GM21390 (cell line): ENCODE results near the gene ZXDC.

Source experiments
- ATAC-seq: cut with Tn5 transposase; IDR thresholded peaks from one replicate; pipeline ENCODE4 v1.9.1; 2021; ENCODE audit not compliant: unreplicated experiment

Gene ZXDC, protein sequence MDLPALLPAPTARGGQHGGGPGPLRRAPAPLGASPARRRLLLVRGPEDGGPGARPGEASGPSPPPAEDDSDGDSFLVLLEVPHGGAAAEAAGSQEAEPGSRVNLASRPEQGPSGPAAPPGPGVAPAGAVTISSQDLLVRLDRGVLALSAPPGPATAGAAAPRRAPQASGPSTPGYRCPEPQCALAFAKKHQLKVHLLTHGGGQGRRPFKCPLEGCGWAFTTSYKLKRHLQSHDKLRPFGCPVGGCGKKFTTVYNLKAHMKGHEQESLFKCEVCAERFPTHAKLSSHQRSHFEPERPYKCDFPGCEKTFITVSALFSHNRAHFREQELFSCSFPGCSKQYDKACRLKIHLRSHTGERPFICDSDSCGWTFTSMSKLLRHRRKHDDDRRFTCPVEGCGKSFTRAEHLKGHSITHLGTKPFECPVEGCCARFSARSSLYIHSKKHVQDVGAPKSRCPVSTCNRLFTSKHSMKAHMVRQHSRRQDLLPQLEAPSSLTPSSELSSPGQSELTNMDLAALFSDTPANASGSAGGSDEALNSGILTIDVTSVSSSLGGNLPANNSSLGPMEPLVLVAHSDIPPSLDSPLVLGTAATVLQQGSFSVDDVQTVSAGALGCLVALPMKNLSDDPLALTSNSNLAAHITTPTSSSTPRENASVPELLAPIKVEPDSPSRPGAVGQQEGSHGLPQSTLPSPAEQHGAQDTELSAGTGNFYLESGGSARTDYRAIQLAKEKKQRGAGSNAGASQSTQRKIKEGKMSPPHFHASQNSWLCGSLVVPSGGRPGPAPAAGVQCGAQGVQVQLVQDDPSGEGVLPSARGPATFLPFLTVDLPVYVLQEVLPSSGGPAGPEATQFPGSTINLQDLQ

DNA sequence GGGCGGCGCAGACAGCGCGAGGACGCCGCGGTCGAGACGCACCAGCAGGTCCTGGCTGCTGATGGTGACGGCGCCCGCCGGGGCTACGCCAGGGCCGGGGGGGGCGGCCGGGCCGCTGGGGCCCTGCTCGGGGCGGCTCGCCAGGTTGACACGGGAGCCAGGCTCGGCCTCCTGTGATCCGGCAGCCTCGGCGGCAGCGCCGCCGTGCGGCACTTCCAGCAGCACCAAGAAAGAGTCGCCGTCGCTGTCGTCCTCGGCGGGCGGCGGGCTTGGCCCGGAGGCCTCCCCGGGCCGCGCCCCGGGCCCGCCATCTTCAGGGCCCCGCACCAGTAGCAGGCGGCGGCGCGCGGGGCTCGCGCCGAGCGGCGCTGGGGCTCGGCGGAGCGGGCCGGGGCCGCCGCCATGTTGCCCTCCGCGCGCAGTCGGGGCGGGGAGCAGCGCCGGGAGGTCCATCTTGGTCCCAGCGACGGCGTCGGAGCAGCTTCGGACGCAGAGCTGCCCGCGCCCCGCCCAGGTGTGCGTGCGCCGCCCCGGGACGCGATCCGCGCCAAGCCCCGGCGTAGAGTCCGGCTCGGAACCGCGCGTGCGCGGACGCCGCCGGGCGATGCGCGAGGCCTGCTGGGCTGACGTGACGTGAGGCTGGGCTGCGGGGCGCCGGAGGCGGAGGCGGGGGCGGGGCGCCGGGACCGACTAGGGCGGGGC is at the start of gene ZXDC:
Gene ZXDC (minus strand): TSS at position 479 of the 702 bp plus-strand sequence. CDS start 26 bp downstream, at position 453.
- peak; percentile 82 for ATAC-seq

DNA sequence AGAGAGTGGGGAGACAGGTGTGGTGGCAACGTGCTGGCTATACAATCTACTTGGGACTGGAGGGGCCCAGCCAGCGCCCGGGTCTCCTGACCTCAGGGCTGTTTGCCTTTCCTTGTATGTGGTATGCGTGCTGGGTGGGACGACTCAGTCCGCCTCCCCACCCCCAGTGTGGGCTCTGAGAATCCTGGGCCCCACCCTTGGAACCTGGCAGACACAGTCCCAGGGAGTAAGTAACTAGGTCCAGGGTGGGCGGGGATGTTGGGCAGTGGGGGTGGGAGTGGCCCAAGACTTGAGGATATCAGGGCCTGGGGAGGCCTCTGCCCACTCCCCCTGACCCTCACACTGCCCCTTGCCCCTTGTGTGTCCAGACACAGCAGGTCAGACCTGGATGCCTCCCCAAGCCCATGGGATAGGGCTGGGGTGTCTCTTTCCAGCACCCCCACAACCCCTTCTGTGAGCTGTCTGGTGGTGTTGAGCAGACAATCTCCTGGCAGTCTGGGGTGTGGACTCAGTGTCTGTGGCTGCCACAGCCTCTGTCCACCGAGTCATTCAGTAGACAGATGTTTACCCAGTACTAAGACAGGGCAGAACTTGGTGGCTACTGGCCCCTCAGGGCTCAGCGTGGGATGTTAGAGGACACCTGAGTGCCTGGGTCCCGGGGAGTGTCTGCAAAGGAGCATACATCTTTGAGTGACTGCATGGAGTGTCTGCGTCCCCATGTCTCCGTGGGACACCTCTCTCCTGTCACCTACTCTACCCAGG is 49.6 kb upstream of the ZXDC start:
- no peak for ATAC-seq

DNA sequence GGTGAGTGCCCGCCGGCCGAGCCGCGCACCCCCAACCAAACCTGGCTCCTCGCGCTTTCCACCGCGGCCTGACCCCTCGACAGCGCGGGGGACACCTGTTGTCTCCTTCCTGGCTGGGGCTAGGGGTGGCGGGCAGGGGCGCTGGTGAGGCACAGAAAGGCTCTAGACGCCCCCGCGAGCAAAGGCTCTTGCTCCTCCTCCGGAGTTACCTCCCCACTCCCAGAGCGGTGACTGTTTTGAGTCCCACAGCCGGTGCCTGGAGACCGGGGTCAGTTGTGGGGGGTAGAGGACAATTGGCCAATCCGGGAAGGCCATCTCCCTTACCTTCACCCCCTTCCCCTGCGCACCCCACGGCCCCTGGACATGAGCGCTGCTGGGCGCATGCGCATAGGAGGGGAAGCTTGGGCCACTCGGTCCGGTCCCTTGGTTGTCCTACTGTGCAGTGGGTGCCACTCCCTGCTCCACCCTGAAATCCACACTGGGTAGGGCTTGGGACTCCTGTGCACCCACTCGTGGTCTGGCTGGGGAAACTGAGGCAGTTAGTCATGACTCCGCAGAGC is 48.8 kb upstream of the ZXDC start:
- ATAC-seq, result no peak

DNA sequence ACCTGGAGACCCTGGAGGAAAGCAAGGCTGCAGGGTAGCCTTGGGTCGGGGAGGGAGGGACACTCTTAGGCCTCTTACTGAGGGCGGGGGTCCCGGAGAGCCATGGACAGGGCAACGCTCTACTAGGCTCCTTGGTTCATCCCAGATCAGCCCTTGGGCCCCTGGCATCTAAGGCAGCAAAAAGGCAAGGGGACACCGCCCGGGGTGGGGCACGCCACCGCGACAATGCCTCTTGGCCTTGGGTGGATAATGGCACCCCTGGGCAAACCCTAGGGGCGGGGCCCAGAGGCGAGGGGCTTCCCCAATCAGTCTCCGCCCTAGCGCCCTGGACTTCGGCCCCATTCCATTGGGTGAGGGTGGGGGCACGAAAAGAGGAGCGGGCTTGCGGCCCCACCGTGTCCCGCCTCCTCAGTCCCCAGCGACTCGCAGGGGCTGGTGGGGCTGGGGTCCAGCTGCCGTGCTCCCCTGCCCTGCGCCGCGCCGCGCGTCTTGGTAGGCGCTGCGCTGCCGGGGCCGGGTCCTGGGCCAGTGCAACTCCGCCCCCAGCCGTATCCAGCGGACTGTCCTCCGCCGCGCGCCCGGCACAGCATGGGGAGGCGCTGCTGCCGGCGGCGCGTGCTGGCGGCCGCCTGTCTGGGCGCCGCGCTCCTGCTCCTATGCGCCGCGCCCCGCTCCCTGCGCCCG is 48.2 kb upstream of the ZXDC start, which contains the start of gene CHST13:
Gene CHST13 (plus strand): TSS at position 411 of the 684 bp plus-strand sequence. CDS start 178 bp downstream, at position 589.
- no peak for ATAC-seq

DNA sequence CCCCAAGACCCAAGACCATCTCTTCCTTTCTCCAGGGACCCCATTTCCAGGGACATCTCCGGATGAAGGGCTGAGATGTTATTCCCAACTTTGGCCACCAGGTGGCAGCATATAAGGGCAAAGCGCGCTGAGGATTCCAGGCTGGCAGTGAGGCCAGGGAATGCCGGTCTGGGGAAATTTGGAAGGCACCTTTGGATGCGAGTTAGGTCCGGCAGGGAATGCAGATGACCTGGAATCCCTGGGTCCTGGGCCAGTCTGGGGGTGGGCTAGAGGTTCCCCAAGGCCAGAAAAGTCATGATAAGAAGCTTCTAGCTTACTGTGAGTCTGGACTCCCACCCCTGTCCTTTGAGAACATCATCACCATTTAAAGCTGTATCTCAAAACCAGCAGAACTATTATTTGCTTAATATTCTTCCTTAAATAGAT is 46.7 kb upstream of the ZXDC start:
- no peak for ATAC-seq

DNA sequence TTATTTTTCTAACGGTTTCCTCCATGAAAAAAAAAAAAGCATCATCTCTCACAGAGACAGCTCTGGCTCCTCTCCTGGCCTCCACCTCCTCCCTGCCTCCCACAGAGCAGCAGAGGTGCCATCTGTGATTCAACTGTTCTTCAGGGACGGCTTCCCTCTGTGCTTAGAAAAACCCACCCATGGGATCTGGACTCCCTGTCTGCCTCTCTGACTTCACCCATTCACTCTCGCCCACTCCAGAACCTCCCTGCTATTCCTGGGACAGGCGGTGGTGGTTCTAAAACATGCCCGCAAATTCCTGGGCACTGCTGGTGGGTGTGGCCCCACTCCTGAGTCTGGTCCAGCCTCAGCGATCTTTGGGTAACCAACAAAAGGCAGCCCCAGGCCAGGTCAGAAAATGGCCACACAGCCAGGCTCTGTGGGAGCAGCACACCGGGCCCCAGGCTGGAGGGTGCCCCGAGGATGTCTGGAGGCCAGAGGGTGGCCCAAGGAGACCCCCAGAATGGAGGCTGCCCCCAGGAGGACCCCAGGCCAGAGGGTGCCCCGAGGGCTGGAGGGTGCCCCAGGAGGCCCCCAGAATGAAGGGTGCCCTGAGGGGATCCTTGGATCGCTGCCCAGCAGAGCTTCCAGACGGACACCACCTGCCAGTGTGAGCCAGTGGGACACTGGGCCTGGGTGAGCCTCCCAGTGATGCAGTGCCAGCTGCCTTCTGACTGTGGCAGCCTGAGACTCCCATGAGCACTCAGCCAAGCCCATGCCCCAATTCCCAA is 45.6 kb upstream of the ZXDC start:
- ATAC-seq, result no peak

DNA sequence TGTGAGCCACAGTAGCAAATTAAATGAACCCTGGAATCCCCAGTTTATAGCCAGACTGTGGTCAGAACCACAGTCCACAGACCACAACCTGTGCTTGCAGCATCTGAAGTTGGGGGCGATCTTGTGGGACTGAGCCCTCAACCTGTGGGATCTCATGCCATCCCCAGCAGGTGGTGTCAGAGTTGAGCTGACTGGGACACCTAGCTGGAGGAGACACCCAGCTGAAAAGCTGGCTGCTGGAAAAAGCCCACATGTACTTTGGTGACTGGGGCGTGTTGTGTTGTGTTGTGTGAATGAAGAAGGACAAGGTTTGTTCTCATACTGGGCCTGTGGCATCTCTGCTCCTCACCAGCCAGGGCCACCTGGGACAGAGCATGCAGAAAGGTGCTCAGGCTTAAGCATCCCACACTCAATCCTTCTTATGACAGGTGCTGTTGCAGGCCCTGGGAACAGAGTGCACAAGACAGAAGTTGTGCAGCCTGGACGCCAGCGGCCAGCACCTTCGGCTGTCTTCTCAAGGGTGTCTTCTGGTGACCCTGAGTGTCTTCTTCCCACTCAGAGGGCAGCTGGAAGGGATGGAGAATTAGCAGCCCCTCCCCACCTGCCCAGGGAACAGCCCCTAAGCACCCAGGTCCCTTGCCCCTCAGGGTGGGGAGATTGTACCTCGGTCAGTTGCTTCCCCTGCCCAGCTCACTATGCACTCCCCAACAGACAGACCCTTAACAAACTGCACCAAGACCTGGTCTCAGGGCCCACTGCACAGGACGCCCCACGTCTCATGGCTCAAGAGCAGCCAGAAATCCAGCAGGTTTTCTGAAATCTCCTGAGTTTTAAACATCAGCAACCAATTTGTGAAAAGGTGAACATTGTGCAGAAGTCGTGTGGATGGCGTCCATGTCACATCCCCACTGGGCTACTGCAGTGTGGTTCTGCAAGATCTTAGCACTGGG is 44.1 kb upstream of the ZXDC start:
- ATAC-seq, result no peak

DNA sequence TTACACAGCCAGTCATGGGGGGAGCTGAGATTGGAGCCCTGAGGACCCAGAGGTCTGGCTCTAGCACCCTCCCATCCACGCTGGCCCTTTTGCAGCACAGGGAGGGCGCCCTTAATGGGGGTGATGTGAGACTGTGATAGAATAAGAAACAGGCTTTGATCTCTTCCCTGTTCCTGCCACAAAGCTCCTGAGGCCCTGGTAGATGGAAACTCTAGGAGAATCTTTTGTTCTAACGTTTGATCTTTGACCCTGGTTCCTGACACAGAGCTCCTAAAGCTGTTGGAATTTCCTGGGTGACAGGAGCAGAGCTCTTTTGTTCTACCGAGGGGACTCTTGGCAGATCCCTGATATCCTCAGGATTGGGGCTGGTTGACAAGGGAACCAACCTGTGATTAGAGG is 43.1 kb upstream of the ZXDC start:
- ATAC-seq, result no peak

DNA sequence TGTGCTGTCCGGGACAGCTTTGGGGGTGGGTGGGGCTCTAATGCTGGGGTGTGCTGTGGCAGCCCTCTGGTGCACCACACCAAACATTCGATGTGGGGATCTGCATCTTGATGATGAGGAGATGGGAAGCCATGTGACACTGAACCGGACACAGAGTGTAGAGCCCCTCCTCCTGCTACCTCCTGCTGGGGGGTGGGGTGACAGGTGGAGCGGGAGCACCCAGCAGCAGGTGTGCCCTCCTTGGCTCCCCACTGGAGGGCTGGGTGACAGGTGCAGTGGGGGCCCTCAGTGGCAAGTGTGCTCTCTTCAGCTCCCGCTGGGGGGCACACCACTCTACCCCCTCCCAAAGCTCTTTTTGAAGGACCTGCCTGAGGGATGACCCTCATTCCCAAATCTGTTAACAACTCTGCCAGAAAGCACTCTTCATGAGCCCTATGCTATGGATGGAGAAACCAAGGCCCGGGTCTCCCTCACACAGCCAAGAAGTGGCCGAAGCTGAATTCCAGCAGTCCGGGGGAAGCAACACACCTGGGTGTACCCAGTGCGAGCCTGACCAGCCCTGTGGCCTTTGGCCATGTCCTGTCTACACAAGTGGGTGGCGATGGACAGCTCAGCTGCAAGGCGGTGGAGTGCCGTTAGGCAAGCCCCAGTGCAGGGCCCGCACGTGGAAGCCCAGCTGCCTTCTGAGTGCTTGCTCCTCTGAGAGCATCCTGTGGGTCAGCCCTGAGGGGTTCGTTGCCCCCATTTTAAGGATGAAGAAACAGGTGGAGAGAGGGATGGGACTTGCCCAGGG is 42.5 kb upstream of the ZXDC start:
- ATAC-seq, result no peak

DNA sequence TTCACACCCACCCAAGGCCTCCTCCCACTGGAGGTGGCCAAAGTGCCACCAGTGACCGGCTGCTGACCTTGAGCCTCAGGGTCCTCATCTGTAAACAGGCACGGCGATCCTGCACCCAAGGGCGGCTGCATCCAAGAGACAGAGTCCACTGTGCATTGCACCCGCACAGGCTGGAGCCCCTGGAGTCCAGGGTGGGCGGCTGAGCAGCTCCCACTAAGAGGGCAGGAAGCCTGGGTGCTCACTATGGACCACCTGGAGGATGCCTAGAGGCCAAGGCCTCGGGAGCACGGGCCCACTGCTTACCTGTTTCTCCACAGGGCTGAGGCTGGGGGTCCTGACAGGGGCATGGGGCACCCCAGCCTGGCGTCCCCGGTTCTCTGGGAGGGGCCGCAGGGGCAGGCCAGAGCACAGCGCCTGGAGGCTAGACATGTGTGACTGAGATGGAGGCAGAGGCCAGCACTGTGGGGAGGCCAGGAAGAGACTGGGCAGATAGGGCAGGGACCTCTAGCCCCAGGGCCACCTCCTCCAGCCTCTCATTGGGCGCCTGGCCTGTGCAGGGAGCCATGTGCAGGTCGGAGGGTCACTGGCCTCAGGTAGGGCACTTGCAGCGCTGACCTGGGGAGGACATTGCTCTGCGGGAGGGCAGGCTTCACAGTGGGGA is 41.7 kb upstream of the ZXDC start, which contains the start of gene UROC1:
Gene UROC1 (minus strand): TSS at position 483 of the 661 bp plus-strand sequence. CDS start 54 bp downstream, at position 429.
- no peak for ATAC-seq

DNA sequence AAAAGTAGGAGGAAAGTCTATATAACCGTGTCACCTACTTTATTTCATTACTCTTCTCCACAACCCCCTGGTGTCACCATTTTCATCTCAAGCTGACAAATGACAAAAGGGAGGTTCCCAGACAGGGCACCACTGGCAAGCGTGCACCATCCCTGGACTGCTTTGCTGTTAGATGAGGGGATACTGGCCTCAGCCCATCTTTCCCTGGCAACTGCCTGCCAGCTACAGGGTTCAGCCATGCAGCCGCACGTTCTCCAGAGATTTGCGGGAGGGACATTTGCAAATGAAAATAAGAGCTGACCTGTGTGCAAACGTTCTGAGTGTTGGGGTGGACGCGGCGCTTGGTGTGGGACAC is 41.2 kb upstream of the ZXDC start:
- ATAC-seq, result no peak

DNA sequence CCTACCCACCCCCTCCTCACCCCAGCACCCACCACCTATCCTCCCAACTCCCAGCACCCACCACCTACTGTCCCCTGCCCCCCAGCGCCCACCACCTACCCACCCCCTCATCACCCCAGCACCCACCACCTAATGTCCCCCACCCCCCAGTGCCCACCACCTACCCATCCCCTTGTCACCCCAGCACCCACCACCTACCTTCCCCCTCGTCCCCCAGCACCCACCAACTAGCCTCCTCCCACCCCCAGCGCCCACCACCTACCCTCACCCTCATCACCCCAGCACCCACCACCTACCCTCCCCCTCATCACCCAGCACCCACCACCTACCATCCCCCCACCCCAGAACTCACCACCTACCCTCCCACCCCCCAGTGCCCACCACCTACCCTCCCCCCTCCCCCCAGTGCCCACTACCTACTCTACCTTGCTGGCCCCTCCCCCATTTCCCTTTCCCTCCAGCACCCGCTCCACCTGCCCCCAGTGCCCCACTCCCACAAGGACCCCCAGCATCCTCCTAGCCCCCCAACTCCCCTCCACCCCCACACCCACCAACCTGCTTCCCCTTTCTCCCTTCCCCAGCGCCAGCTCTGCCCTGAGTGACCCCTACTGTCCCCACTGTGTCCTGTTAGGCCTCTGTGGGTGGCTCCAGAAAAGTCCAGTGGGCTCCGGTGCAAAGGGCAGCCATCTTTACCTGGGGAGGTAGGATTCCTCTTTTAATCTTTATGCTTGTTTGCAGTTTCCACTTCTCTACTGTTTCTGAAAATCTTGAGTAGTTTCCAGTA is 40.7 kb upstream of the ZXDC start:
- ATAC-seq, result no peak

DNA sequence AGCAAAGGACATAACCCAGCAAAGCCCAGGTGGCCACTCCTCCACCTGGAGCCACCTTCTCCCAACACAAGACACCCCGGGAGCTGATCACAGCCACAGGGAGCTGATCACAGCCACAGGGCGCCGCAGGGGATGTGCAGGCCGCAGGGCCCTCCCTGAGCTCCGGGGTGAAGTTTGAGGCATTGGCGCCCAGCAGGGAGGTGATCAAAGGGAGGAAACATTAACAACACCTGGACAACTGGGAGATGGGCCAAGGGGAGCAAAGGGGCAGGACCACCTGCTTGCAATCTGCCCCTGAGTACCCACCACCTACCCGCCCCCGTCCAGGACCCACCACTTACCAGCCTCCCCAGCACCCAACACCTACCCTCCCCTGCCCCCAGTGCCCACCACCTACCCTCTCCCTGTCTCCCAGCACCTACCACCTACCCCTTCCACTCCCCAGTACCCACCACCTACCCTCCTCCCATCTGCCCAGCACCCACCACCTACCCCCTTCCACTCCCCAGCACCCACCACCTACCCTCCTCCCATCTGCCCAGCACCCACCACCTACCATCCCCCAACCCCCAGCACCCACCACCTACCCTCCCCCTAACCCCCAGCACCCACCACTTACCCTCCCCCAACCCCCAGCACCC is 39.5 kb upstream of the ZXDC start:
- no peak for ATAC-seq

DNA sequence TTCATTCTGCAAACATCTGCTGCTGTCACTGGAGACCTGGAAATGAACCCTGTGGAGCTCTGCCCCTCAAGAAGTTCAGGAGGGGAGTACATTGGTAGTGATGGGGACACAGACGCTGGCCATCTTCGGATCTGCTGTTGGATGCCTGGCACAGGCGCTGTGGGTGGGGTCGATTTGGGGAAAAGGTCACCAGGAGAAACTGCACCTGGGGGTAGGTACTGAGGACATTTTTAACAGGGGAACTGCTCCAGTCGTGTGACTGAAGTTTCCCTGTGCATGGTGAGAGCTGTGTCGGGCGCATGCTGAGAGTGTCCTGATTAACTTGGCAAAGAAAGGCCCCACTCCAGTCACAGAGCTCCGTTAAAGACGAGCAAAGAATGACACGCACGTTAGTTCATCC is 38.5 kb upstream of the ZXDC start:
- no peak for ATAC-seq
